ENCODE results near the gene ZBTB46.
"Not testable (repeated sequence)": the region's sequence is repeated elsewhere in the genome, so short reads cannot be mapped to it uniquely, and the experiment has no call there.

ZBTB46 gene

GRCh38 chr20:63858393-63859165 is 27.5 kb upstream of the ZBTB46 start:
- DNase-seq, result no peak

- DNase-seq, result no peak
Measured at GRCh38 chr20:63857764-63858392, 26.8 kb upstream of the ZBTB46 start.

GRCh38 chr20:63856098-63856511 is 25.0 kb upstream of the ZBTB46 start:
- DNase-seq, result no peak

GRCh38 chr20:63855363-63856097 is 24.5 kb upstream of the ZBTB46 start:
- DNase-seq, result no peak

- DNase-seq, result no peak
Measured at GRCh38 chr20:63854766-63855362, 23.8 kb upstream of the ZBTB46 start.

GRCh38 chr20:63854069-63854765 is 23.2 kb upstream of the ZBTB46 start:
- DNase-seq, result no peak

- DNase-seq, result not testable (repeated sequence)
Measured at GRCh38 chr20:63853733-63854068, 22.6 kb upstream of the ZBTB46 start.

GRCh38 chr20:63851548-63851943 is 20.5 kb upstream of the ZBTB46 start:
- DNase-seq, result not testable (repeated sequence)

GRCh38 chr20:63850689-63851547 is 19.9 kb upstream of the ZBTB46 start:
- DNase-seq, result no peak

GRCh38 chr20:63848003-63848911 is 17.2 kb upstream of the ZBTB46 start:
- DNase-seq, result no peak

- no peak for DNase-seq
Measured at GRCh38 chr20:63847237-63848002, 16.4 kb upstream of the ZBTB46 start.

- DNase-seq, result no peak
Measured at GRCh38 chr20:63846888-63847236, 15.8 kb upstream of the ZBTB46 start.

- DNase-seq, result no peak
Measured at GRCh38 chr20:63846128-63846771, 15.2 kb upstream of the ZBTB46 start.

GRCh38 chr20:63844511-63844991 is 13.5 kb upstream of the ZBTB46 start:
- no peak for DNase-seq

GRCh38 chr20:63843778-63844177 is 12.7 kb upstream of the ZBTB46 start:
- no peak for DNase-seq

- no peak for DNase-seq
Measured at GRCh38 chr20:63843222-63843621, 12.2 kb upstream of the ZBTB46 start.

- no peak for DNase-seq
Measured at GRCh38 chr20:63842258-63842657, 11.2 kb upstream of the ZBTB46 start.

GRCh38 chr20:63840405-63840828 is 9.4 kb upstream of the ZBTB46 start:
- no peak for DNase-seq

GRCh38 chr20:63839620-63840019 is 8.6 kb upstream of the ZBTB46 start:
- no peak for DNase-seq
